HG02885 (cell line): ENCODE results near the gene LRIG1.

Experiments used
- ATAC-seq: cut with Tn5 transposase; IDR thresholded peaks from one replicate; pipeline ENCODE4 v1.9.1; 2021; ENCODE audit warnings: mild to moderate bottlenecking; ENCODE audit not compliant: unreplicated experiment, poor library complexity

Gene LRIG1

GRCh38 chr3:66451766-66452165, 49.1 kb downstream of the LRIG1 start:
- no peak for ATAC-seq

DNA sequence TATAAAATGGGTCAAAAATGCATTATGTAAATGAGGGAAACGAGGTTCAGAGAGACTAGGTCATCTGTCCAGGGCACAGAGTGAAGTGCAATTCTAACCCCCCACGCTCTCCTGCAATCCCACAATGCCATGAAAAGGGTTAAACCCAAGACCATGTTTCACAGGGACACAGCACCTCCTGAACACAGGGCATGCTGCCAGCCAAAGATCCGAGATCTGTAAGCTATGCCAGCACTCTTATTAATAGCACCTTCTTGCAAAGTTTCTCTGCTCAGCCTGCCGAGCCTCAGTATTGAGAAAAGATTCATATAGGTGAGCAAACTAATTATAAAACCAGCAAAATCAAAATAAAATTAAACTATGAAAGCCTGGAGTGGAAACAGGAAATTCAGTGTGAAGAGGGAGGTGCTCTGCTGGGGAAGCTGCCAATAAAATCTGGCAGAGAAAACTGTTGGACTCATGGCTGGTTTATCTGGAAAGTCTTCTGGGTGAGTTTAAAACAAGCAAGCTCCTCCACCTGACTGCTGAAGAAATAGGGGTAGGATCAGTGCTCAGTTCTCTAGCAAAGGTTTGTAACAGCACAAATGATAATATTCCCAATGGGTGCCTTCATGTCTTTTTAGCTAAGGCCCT, 50.3 kb downstream of the LRIG1 start:
- ATAC-seq, result no peak

GRCh38 chr3:66449411-66449974, 51.3 kb downstream of the LRIG1 start:
- peak; percentile 79 for ATAC-seq

- ATAC-seq, result no peak
Measured at GRCh38 chr3:66444146-66444644, 56.6 kb downstream of the LRIG1 start.

DNA sequence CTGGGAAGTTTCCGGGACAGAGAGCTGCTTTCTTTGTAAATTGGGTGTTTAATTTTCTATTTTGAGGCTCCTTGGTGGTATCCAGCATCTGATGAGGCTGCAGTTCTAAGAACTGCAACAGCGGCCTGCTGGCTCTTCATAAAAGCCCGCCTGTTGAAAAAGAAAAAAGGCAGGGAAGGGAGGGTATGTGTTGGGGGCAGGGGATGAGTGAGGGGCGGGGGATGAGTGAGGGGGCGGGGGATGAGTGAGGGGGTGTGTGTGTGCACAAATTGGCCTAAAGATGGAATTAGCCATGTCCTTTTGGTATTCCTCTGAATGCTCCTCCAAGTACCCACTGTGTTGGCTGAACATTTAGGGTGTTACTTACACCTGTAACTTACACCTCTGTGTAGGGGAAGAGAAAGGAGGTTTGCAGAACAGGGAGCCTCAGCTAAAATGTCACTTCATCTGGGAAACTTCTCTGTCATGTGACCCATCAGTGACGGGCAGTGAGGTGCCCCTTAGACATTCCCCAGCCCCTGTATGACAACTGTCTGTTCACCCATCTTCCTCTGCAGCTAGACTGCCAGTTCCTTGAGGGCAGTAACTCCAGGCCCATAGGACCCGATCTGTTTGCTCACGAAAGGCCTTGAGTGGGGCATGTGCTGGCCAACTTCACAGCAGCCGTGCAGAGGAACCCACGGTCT, 57.6 kb downstream of the LRIG1 start:
- no peak for ATAC-seq

- no peak for ATAC-seq
Measured at GRCh38 chr3:66442254-66443117, 58.3 kb downstream of the LRIG1 start.

DNA sequence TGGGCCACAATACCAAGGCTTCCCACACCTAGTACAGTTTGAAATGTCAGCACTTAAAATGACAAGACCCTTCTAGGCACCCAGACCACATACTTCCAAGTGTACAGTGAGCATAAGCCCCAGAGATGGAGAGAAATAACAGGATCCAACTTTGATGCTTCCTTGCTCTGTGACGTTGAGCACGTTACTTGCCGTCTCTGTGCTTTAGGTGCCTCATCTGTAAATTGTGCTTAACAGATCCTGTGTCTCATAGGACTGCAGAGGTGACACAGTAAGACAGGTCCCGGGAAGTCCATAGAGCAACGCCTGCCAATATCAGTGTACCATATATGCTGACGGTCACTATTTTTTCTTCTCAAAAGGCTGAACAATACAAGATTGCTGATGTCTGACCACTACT, 59.1 kb downstream of the LRIG1 start:
- ATAC-seq, result no peak

DNA sequence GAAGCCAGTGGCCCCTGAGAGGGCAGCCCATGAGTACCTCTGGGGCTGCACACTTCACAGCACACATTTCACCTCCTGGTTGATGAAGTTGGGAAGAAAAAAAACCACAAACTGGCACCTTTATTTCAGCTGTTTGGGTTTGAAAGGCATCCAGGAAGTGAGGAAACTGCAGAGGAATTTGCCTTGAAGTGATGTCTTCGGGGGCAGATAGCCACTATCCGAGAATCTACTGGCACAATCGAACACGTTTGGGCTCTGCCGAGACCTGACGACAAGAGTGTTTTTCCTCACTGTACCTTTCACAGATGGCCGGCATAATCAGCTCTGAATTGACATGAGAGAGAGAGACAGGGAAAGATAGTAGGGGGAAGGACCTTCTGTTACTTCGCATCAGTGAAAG, 59.7 kb downstream of the LRIG1 start:
- no peak for ATAC-seq

- ATAC-seq, result peak; percentile 54
Measured at GRCh38 chr3:66439666-66440344, 61.0 kb downstream of the LRIG1 start.

DNA sequence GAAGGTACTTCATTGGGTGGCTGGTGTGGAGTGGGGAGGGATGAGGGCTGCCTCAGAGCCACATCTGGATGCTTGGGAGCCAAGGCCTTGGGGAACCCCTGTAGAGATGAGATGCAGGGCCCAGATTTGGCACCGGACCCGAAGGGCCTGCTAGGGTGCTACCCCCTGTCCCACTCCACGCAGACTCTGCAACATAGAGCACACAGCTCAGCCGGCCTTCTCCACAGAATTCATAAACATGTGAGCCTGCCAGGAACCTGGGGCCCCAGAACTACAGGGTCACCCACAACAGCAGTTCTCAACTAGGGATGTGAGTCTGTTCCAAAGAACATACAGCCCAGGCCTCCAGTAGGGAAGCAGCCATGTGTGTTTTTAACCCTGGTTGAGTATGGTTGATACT, 62.8 kb downstream of the LRIG1 start:
- ATAC-seq, result no peak

DNA sequence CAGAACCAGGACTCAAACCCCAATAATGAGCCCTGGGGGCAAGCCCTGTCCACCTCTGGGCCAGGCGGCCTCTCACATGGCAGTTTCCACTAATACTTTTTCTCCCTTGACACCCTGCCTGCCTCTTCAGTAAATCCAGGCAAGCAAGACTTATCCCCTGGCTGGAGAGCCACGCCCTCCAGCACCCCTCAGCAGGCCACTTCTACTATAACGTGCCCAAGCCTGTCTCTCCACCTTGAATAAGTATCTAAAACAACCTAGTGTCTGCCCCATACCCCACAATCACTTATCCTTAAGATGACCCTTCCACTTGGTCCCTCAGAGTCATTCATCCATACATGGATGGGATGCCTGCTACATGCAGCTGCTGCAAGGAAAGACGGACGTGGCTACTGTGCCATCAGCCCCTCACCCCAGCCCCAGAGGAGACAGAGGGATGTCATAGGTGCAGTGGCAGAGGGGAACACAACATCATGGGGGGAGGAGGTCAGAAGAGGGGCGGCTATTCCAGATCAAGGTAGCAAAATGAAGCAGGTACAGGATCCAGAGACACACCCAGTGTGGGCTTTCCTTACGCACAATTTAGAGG, 63.4 kb downstream of the LRIG1 start:
- ATAC-seq, result no peak

DNA sequence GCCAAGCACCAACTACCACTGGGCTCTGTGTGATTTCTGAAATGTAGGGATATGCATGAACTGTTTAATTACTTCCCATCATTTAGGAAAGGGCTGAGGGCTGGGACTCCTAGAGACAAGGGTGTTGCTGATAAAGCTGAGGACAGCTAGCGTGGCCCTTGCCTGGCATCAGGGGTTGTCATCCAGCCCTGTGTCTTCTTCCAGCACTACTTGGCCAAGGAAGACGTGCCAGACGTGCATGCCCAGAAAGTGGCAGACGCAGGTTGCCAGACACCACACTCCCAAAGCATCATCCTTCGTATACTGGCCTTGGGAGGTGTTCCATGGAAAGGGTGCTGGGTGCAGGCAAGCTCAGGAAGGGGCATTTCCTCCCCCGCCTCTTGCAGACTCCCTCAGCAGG, 64.8 kb downstream of the LRIG1 start:
- no peak for ATAC-seq

GRCh38 chr3:66434726-66435125, 66.1 kb downstream of the LRIG1 start:
- no peak for ATAC-seq

DNA sequence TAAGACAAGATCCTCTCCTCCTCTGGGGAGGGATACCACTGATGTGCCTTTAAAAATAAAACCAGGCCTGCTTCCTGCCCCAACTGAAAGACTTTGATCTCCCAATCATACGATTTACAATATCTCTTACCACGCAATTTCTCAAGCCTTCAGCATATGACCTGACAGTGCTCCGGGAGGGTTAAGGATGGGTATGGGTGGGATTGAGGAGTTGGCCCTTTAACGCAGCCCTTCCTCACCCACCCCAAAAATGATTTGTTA, 67.4 kb downstream of the LRIG1 start:
- no peak for ATAC-seq

GRCh38 chr3:66432767-66433521, 67.9 kb downstream of the LRIG1 start:
- no peak for ATAC-seq

DNA sequence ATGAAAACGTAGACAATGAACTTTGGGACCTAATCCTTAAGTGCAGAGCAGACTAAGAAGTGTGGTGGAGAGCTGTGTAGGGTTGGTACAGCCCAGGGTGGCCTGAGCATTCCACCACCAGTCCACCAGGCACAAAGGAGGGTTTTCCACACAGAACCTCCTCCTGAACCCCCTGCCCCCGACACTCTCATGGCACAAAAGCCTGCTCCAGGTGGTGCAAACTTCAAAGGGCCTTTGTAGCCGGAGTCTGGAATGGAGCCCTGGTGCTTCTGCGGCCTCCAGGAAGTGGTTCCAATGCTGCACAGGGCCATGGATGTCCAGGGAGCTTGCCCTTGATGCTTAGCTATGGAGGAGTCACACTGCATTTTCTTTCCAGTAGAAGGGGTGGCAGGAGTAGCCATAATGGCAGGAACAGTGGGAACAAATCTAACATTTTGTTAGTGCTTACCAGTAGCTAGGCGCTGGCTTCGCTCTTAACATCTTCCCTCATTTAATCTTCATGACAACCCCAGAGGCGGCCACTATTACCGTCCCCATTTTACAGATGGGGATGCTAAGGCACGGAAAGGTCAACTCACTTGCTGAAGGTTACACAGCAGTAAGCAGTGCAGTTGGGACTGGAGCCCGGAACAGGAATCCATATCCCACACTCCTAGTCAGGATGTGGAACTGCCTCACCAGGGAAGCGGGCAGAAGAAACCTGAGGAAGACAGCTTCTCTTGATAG, 68.6 kb downstream of the LRIG1 start:
- ATAC-seq, result no peak

GRCh38 chr3:66431494-66431893, 69.3 kb downstream of the LRIG1 start:
- ATAC-seq, result no peak

GRCh38 chr3:66430876-66431275, 69.9 kb downstream of the LRIG1 start:
- ATAC-seq, result no peak

DNA sequence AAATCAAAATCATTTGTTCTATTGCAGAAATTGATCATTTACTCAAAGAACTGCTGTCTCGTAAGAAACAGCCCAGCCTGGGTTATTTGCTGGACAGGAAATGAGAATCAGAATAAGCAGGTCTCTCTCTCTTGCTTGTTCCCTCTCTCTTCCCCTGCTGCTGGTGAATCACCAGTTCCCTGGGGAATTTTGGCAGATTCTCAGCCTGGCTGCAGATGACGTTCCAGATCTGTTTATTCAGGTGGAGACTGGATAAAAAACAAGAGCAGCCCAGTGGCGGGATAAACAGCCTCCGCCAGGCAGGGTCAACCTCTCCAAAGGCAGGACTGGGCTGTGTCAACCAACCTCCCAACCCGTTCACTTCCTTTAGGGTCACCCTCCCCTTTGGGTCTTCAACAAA, 72.1 kb downstream of the LRIG1 start:
- ATAC-seq, result no peak
